Thoracic aorta (tissue), 2 donors: Measurements from ENCODE around the gene HERC2. TPM values are rescaled to one million over a fixed set of nuclear protein-coding genes. Genes with fewer than 3 reads are reported as not detected.

Experiments
- ATAC-seq: fragments of 150-250 bp; one replicate; pipeline ENCODE4 v1.8.0; 2017; ENCODE audit warnings: low read depth; ENCODE audit not compliant: insufficient number of reproducible peaks, low FRiP score
- DNase-seq: peaks from one replicate; pipeline ENCODE4 v3.0.0-alpha.2; 2020; ENCODE audit warnings: low spot score
- H3K27ac ChIP-seq, 2 donors: fragments of 200-600 bp; sonication (generic); 1 replicate in 1 of 2; 2 replicates in 1 of 2; pipeline ENCODE4 v1.5.1; 2016; ENCODE audit warnings: mild to moderate bottlenecking in 2 of 2, moderate library complexity in 2 of 2
- H3K27me3 ChIP-seq: fragments of 200-600 bp; sonication (generic); replicated peaks from 2 replicates; pipeline ENCODE4 v1.6.0; 2016; ENCODE audit warnings: mild to moderate bottlenecking; ENCODE audit not compliant: insufficient read depth
- H3K36me3 ChIP-seq: fragments of 200-600 bp; sonication (generic); one replicate; pipeline ENCODE4 v1.5.1; 2016
- H3K4me1 ChIP-seq, 2 donors: fragments of 200-600 bp; sonication (generic); 1 replicate in 1 of 2; 2 replicates in 1 of 2; pipeline versions ENCODE4 v1.5.1 to v1.6.0; 2016; ENCODE audit warnings: low read depth in 2 of 2, mild to moderate bottlenecking in 1 of 2; ENCODE audit not compliant: control insufficient read depth in 1 of 2
- H3K4me3 ChIP-seq: fragments of 200-600 bp; sonication (generic); 2 replicates; pipeline ENCODE4 v1.5.1; 2016; ENCODE audit warnings: mild to moderate bottlenecking
- H3K9me3 ChIP-seq: fragments of 200-600 bp; sonication (generic); 2 replicates; pipeline ENCODE4 v1.5.1; 2016
- total RNA-seq, 2 donors: library from RNA; depleted of rRNA; stranded (reverse); fragments of >200 nt; gene quantifications; one replicate each; pipeline versions ENCODE4 v1.1.0 to v1.2.3, GENCODE V29; 2016
- TF ChIP-seq, protein P1 (sequence below): fragments of 200-600 bp; sonication (generic); IDR thresholded peaks from one replicate; pipeline ENCODE4 v1.5.1; 2019; ENCODE audit warnings: antibody characterized with exemption

HERC2 gene
- total RNA-seq, 2 donors from 2014 or later = 50.9 to 62.0 TPM

DNA sequence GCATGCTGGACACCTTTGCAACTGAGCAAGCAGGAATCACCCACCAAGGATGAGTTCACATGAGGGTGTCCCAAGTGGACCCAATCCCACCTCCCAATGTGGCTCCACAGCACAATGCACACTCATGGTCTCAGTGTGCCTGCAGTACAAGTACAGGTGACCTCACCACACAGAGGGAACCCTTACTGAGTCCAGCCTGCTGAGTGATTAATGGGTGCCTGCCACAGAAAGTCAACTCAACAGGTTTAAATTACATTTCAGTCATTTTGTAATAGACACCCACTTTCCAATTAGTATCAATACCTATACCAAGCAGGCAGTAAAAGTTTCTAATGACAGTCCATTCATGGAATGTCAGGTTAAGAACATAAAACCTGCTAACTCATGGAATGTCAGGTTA lies 59.5 kb downstream of the HERC2 start:
- Histone ChIP-seq H3K27me3 (no peaks in the 10 kb centered on the region), H3K9me3 (no peaks in the 10 kb centered on the region), H3K36me3 (peaks cover 31% of the 10 kb centered on the region), H3K4me3 (no peak overlapping the region), H3K27ac (no peak overlapping the region), H3K4me1 (peaks cover 0 to 3% of the 10 kb centered on the region in 2 donors)
- no peak for DNase-seq
- no peak for ATAC-seq
- TF ChIP-seq, protein P1, sequence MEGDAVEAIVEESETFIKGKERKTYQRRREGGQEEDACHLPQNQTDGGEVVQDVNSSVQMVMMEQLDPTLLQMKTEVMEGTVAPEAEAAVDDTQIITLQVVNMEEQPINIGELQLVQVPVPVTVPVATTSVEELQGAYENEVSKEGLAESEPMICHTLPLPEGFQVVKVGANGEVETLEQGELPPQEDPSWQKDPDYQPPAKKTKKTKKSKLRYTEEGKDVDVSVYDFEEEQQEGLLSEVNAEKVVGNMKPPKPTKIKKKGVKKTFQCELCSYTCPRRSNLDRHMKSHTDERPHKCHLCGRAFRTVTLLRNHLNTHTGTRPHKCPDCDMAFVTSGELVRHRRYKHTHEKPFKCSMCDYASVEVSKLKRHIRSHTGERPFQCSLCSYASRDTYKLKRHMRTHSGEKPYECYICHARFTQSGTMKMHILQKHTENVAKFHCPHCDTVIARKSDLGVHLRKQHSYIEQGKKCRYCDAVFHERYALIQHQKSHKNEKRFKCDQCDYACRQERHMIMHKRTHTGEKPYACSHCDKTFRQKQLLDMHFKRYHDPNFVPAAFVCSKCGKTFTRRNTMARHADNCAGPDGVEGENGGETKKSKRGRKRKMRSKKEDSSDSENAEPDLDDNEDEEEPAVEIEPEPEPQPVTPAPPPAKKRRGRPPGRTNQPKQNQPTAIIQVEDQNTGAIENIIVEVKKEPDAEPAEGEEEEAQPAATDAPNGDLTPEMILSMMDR = no peak

DNA sequence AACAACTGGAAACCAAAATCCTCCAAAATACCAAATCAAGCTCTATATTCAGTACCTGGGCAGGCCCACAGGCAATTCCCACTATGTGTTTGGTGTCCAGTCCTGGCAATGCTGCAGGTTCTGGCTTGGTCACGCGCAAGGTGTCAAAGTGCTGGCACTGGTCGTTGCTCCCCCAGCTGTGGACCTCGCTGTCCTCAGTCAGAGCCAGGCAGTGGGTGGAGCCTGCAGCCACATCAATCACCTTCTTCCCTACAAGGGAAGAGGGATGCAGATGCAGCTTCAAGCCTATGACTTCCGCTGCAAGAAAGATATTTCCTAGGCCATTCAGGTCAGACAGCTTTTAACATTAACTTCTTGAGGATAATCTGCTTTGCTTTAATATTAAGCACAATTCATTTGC lies 61.3 kb downstream of the HERC2 start:
- H3K27me3 ChIP-seq = no peaks in the 10 kb centered on the region
- H3K4me3 ChIP-seq = no peak overlapping the region
- no peak for DNase-seq
- no peaks in the 10 kb centered on the region for H3K4me1 ChIP-seq
- no peaks in the 10 kb centered on the region for H3K9me3 ChIP-seq
- H3K36me3 ChIP-seq = peaks cover 24% of the 10 kb centered on the region
- TF ChIP-seq, protein P1 = no peak
- ATAC-seq = no peak
- no peak overlapping the region for H3K27ac ChIP-seq

DNA sequence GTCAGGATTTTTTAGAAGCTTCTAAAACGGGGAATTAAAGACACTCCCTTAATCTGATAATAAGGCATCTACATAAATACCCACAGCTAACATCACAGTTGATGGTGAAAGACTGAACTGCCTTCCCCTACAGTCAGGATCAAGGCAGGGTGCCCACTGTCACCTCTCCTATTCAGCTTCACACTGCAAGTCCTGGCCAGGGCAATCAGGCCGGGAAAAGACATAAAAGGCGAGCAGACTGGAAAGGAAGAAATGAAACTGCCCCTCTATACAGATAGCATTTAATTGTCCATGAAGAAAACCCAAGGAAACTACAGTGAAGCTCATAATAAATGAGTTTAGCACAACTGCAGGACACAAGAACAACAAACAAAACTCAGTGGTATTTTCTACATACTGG lies 61.7 kb downstream of the HERC2 start:
- Histone ChIP-seq H3K4me1 (no peaks in the 10 kb centered on the region), H3K36me3 (peaks cover 22% of the 10 kb centered on the region), H3K27me3 (no peaks in the 10 kb centered on the region), H3K4me3 (no peak overlapping the region), H3K27ac (no peak overlapping the region), H3K9me3 (no peaks in the 10 kb centered on the region)
- TF ChIP-seq, protein P1 = no peak
- no peak for DNase-seq
- no peak for ATAC-seq

DNA sequence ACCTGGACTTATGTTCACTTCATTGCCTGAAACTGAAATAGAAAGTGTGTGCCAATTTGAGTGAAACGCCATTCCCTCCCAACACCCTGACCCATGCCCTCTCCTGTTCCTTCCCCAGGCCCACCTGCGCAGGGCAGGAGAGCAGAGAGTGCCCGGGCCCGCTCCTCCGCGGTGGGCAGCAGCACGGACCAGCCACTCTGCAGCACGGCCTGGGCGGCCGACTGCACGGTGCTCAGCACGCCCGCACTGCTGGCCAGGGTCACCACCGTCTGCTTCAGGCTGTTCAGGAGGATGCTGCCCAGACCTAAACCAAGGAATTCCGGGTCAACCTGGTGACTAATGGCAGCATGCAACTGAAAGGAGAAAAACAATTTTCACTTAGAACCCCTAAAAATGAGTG lies 66.0 kb downstream of the HERC2 start:
- no peak overlapping the region for H3K4me3 ChIP-seq
- H3K27me3 ChIP-seq = no peaks in the 10 kb centered on the region
- H3K27ac ChIP-seq = no peak overlapping the region
- peaks cover 18% of the 10 kb centered on the region for H3K36me3 ChIP-seq
- DNase-seq (no peak), ATAC-seq (no peak)
- no peaks in the 10 kb centered on the region for H3K4me1 ChIP-seq
- H3K9me3 ChIP-seq = no peaks in the 10 kb centered on the region
- TF ChIP-seq, protein P1 = no peak

DNA sequence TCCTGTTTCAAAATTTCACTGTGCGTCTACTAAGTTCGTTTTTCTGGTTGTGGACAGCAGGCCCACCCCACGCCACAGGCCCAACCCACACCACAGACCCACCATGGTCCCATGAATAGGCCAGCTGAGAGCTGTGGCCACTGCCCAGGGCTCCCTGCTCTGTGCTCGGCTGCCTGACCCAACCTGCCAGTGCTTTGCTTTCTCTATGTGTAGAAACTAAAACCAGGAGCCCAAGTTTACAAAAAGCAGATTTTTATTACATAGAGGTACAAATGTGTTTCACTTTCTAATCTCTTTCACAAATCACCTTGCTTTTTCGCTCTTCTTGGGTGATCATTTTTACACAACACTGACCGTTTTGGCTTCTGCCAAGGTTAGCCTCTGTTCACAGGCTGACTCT lies 69.1 kb downstream of the HERC2 start:
- Histone ChIP-seq H3K27ac (no peak overlapping the region), H3K27me3 (no peaks in the 10 kb centered on the region), H3K4me1 (no peaks in the 10 kb centered on the region), H3K9me3 (no peaks in the 10 kb centered on the region), H3K36me3 (peaks cover 28% of the 10 kb centered on the region), H3K4me3 (no peak overlapping the region)
- DNase-seq (no peak), ATAC-seq (no peak)
- TF ChIP-seq, protein P1 = no peak
